HG02678 (cell line): ENCODE data around the gene ERRFI1.

Experiments
- ATAC-seq: cut with Tn5 transposase; IDR thresholded peaks from one replicate; pipeline ENCODE4 v1.9.1; 2021; ENCODE audit warnings: mild to moderate bottlenecking, moderate library complexity; ENCODE audit not compliant: unreplicated experiment

ERRFI1 gene

GRCh38 chr1:8020032-8020431 is 6.1 kb downstream of the ERRFI1 start:
- ATAC-seq: no peak

GRCh38 chr1:8019229-8019620 is 6.9 kb downstream of the ERRFI1 start:
- ATAC-seq: no peak

GRCh38 chr1:8018492-8019228 is 7.4 kb downstream of the ERRFI1 start:
- ATAC-seq: no peak

DNA sequence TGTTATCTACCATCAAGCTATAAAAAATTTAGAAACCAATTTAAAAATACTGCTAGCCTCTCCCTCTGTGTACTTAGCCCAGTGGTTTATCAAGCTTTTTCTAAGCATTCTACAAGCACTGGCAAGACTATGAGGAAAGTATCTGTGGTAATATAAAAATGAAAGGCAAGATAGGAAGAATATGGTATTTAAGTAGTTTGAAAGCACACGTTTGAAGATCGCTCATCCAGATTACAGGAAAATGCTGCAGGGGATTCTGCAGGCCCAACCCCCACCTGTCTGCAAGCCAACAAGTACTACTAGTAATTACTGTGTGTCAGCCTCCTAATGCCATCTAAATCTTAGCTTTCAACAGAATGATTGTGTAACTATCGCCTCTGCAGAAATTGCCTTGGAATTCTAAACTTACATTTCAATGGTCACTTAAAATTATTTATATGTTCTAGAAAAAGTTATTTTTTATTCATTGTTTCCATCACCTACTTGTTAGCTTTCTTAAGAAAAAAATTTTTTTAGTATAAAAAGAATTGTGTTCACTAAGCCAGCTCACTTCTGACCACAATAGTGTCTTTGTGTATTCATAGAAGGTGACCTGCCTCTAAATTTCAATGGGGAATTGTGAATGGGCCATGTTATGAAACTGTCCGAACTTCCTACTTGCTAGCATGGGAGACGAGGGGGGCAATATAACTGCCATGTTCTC is 8.5 kb downstream of the ERRFI1 start:
- ATAC-seq: no peak

DNA sequence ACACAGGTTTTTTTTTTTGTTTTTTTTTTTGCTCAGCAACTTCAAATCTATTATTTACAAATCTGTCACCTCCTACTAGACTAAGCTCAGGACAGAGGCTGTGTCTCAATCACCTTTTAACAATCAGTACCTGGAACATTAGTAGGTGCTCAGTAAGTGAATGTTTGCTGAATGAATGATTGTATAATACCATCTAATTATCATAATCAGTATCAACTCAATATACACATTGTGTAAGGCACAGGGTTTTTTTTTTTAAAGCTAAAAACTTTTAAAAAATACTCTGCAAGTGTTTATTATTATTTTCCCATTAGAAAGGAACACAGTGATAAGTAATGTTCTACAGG is 9.2 kb downstream of the ERRFI1 start:
- ATAC-seq: no peak

GRCh38 chr1:8016210-8016894 is 9.8 kb downstream of the ERRFI1 start:
- no peak for ATAC-seq

- ATAC-seq: no peak
Measured at GRCh38 chr1:8015809-8016165, 10.3 kb downstream of the ERRFI1 start.

DNA sequence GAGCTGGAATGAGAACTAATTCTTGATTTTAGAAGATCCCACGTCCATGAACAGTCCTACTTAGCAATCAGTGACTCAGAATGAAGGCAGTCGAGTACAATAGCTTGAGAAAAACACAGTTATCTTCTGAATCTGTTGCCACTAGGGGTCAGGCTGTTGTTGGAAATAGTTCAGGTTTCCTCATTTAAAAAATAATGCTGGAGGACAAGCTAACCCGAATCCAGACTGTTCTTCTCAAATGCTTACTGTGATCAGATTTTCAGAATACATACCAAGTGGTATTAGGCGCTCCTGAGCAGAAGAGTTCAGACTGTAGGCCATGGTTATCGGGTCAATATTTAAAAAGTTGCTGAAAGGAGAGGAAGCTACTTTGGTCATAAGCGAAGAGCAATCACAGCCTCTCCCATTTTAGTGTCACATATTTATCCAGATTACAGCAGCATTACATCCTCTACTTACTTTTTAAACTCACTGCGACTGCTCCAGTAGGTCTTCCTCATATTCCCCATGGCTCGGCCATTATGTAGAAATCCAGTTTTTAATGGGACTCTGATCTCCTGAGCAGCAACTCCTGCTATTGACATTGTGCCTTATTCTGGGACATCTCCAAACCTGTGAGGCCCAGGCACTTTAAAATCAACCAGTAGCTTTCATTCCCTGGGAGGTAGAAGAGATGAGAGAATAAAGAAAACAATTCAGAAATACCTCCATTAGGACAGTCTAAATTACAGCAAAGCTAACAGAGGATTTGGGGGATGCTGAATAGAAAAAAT is 10.9 kb downstream of the ERRFI1 start:
- ATAC-seq: no peak

- ATAC-seq: no peak
Measured at GRCh38 chr1:8014381-8014988, 11.6 kb downstream of the ERRFI1 start.

DNA sequence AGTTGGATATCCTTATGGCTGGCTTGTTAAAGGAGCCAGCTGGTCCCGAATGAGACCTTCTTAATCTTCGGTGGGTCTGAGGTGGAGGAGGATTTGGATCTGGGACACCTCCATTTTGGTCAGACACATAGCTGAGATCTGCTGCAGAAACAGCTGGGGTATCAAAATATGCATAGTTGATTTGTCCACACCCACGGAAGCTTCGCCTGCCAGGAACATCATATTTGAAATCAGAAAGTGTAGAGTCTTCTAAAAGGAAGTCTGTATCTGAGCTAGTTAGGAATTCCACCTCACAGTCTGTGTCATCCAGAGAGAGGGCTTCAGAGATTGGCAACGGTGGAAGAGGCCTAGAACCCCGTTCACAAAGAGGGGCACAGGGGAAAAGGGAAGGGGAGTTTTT is 12.3 kb downstream of the ERRFI1 start:
- no peak for ATAC-seq

DNA sequence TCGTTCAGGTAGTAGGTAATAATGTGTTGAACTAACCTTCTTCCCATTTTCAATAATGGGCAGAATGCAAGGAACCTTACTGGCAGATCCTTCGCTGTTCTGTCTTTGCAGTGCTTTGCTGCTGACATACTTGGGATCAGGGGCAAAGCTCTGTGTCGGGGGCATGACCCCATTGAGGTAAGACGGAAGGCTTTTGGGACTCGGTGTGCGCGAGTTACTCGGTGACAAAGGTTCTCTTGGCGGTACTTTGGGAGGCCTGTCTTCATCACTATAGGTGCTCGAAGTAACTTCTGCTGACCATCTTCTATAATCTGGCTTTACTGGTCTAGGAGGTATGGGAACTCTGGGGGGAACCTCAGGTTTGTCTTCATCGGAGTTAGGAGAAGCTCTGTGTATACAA is 12.7 kb downstream of the ERRFI1 start:
- ATAC-seq: no peak

- ATAC-seq: no peak
Measured at GRCh38 chr1:8012955-8013354, 13.2 kb downstream of the ERRFI1 start.

DNA sequence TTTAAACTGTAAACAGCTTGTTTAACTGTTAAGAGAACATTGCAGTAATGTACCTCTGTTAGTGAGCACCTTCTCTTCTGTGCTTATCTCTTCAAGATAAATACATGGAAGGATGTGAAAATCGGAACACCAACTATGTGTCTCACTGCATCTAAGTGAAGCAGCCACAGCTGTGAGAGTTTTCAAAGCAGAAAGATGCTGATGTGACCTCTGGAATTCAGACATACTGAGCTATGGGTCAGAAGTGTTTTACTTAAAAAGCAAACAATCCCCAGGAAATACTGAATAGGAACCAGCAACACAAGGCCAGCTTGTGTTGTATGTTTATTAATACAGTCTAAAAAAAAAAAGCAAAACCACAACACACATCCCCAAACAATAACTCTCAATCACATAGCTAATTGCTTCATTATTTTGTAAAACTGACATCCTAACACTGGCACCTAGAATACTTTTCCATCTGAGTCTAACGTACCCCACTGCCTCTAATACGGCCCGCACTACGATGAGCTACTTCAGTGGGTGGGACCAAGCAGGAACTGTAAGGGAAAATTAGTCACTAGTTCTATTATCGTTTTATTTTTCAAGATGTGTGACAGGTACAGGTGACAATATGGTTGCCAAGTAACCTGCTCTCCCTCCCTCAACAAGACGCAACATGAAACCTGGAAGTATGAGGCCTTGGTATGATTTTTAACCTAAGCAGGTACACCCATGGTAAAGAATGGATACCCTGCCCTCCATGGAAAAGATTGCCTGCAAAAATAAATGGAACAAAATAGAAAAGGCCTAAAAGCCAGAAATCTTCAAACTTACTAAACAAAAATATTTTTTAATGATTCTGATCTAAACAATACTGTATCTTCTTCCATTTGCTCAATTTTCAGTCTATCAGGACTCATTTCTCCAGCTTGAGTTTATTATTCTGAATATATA is 13.9 kb downstream of the ERRFI1 start:
- no peak for ATAC-seq

DNA sequence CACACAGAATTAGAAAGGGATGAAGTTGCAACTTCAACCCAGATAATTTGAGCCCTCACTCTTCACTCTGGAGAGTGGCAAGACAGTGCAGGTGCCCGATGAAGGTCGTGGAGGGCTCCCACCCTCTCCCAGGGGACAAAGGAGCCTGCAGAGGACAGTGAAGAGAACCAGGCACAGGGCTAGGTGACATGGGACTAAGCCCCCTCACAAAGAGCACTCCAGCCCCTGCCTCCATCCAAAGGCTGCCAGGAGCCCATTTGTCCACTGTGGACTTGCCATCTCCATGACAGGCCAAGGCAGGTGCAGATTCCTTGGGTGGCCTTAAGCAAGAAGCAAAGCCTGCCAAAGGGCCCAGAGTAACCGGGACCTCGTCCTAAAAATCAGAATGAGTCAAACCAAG is 15.1 kb downstream of the ERRFI1 start:
- ATAC-seq: no peak

DNA sequence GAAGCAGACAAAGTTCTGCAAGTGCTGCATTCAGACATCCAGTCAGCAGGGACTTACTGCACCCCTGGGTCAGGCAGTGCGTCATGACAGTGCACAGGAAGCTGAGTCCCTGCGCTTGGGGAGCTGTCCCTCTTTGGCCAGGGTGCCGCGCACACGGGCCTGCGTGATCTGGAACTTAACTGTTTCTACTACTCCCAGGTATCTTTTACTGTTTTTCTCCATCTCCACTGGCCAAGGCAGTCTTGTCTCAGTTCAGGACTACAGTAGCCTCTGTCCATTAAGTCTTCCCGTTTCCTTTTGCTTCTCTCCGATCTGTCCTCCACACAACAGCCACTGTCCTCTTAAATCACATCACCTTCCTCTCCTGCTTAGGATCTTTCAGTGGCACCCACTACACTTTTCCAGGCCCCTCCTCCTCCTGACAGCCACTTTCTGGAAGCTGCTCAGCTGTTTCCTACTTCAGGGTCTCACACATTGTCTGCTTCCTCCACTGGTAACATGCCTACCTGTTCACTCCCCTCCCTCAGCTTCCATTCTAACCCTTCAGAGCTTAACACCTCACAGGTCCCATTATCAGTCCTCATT is 15.9 kb downstream of the ERRFI1 start:
- ATAC-seq: no peak

DNA sequence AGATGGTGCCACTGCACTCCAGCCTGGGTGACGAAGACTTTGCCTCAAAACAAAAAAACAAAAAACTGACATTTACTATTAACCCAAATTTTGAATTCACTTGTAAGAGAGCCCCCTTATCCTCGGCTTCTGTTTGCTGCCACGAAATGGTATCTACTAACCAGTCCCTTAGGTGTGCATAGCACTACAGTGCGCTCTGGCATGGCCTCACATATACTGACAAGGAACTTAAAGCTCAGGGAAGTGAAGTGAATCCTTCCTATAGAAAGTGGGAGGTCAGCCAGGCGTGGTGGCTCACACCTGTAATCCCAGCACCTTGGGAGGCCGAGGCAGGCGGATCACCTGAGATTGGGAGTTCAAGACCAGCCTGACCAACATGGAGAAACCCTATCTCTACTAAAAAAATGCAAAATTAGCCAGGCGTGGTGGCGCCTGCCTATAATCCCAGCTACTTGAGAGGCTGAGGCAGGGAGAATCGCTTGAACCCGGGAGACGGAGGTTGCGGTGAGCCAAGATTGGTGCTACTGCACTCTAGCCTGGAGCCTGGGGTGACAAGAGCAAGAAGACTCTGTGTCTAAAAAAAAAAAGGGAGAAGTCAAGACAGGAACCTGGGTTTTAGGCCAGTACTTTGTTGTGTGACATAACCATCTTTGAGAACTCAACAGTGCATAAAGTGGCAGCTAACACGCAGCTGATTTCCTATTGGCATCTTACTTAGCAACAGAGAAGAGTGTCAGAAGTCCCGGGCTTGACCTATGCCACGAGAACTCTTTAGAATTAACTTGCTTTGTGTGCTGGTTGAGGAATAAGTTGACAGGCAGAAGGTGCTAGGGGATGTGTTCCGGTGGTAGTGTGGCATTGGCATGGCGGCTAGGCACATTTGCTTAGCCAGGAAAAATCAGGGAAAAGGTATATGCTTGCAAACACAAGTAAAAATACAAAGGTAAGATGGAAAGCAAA is 16.8 kb downstream of the ERRFI1 start:
- no peak for ATAC-seq

GRCh38 chr1:8006037-8006963 is 19.8 kb downstream of the ERRFI1 start:
- no peak for ATAC-seq
